Measurements from ENCODE around the gene NSMCE1.

Gene NSMCE1

GRCh38 chr16:27268376-27269299 is at the start of gene NSMCE1:
TSS of gene NSMCE1 (minus strand) at chr16:27268772. CDS start at chr16:27257570, 11,202 bp downstream.
- peak; percentile 97 for DNase-seq (ENCODE audit: low spot score)

- DNase-seq (ENCODE audit: low spot score), result no peak
These were observed 49.3 kb upstream of the NSMCE1 start for GRCh38 chr16:27317738-27318391.

- DNase-seq (ENCODE audit: low spot score), result no peak
These were observed 48.7 kb upstream of the NSMCE1 start for GRCh38 chr16:27317320-27317719.

GRCh38 chr16:27316038-27316680 is 47.6 kb upstream of the NSMCE1 start:
- DNase-seq (ENCODE audit: low spot score), result no peak

GRCh38 chr16:27315333-27316037 is 46.9 kb upstream of the NSMCE1 start:
- no peak for DNase-seq (ENCODE audit: low spot score)

GRCh38 chr16:27314986-27315332 is 46.4 kb upstream of the NSMCE1 start:
- DNase-seq (ENCODE audit: low spot score), result no peak

- DNase-seq (ENCODE audit: low spot score), result no peak
These were observed 45.7 kb upstream of the NSMCE1 start for GRCh38 chr16:27314161-27314723.

- DNase-seq (ENCODE audit: low spot score), result no peak
These were observed 45.0 kb upstream of the NSMCE1 start, which contains the start of gene IL4R for GRCh38 chr16:27313422-27314160. TSS of gene IL4R (plus strand) at chr16:27313974. CDS start at chr16:27340204, 26,230 bp downstream.

GRCh38 chr16:27312580-27313421 is 44.2 kb upstream of the NSMCE1 start:
- no peak for DNase-seq (ENCODE audit: low spot score)

GRCh38 chr16:27311897-27312303 is 43.3 kb upstream of the NSMCE1 start:
- no peak for DNase-seq (ENCODE audit: low spot score)

- DNase-seq (ENCODE audit: low spot score), result no peak
These were observed 42.9 kb upstream of the NSMCE1 start for GRCh38 chr16:27311448-27311830.

- DNase-seq (ENCODE audit: low spot score), result no peak
These were observed 42.2 kb upstream of the NSMCE1 start for GRCh38 chr16:27310576-27311447.

GRCh38 chr16:27308792-27309191 is 40.2 kb upstream of the NSMCE1 start:
- no peak for DNase-seq (ENCODE audit: low spot score)

GRCh38 chr16:27305839-27306442 is 37.4 kb upstream of the NSMCE1 start:
- no peak for DNase-seq (ENCODE audit: low spot score)

- no peak for DNase-seq (ENCODE audit: low spot score)
These were observed 36.5 kb upstream of the NSMCE1 start for GRCh38 chr16:27304881-27305745.

GRCh38 chr16:27304102-27304501 is 35.5 kb upstream of the NSMCE1 start:
- no peak for DNase-seq (ENCODE audit: low spot score)

- no peak for DNase-seq (ENCODE audit: low spot score)
These were observed 34.9 kb upstream of the NSMCE1 start for GRCh38 chr16:27303256-27304100.

Measured in COLO829 (cell line).